GM18870 (cell line): ENCODE measurements around the gene SPSB2.

Source experiments
- ATAC-seq: cut with Tn5 transposase; IDR thresholded peaks from one replicate; pipeline ENCODE4 v1.9.1; 2021; ENCODE audit warnings: moderate library complexity; ENCODE audit not compliant: unreplicated experiment

SPSB2 gene

DNA sequence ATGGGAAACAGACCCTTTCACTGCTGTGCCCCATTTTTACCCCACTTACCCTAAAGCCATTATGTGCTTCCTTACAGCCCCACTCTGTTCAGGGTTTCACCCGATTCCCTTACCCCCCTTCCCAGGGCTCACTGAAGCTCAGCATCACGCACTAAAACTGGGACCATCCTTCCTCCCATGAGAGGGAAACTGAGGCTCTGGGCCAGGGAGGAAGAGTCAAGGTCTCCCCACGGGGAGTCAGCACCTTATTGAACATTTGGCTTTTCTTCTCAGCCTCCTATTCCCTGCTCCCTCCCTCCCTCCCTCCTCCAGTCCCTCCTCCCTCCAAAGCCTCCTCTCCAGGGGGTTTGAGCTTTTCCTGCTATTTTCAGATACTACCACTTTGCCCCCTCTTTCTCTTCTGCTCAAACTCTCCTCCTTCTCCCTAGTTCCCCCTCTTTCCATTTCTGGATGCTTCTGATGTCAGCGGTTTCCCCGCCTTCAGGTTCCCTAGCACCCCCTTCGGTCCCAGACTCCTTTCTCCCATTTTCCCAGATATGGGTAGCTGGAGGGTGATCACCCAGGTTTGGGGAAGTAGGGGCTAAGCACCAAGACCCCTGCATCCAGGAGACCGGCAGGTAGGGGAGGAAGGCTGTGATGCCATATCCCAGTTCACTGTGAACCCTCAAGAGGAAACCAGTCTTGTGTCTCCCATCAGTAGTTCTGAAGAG lies 50.5 kb downstream of the SPSB2 start:
- ATAC-seq: no peak

DNA sequence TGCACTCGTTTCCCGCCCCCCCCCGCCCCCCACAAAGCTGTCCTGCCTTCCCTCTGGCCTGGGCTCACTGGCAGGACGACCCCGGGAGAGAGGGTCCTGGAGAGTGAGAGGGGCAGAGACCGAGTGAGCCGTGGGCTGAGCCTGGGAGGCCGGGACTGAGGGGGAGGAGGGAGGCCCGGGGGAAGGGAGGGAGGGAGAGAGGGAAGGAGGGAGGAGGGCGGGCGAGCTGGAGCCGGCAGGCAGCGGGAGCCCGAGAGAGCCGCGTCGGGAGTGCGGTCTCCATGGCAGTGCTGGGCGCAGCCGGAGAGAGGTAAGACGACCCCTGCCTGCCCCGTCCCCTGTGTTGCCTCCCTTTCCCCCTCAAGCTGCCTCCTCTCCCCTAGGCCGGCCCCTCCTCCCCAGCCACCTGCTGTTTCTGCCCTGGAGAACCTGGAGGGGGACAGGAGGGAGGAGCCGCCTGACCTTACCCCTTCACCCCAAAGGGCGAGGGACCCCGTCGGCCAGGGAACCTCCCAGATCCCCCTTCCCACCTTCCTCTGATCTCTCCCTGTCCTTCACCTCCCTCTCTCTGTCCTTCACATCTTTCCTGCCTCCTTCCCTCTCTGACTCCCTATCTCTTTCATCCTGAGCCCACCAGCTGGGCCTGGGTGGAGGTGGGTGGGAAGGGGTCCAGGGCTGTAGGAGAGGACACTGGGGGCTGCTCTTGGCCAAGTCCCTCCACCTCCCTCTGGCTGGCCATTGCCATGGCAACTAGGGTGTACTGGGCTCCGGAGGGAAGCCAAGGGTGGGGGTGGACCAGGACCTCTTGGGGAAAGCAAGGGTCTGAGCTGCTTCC lies 51.3 kb downstream of the SPSB2 start, which contains the start of gene GPR162:
GPR162 (plus strand) TSS at position 231 of the 835 bp plus-strand sequence. CDS start 2,078 bp downstream, outside the sequence.
- ATAC-seq: no peak
